Vagina (tissue), 2 donors: ENCODE measurements around the gene INKA2. TPM values are rescaled to one million over a fixed set of nuclear protein-coding genes. Genes with fewer than 3 reads are reported as not detected.

Experiments
- DNase-seq, 2 donors: peaks; one replicate each; pipeline ENCODE4 v3.0.0-alpha.2; 2017; ENCODE audit errors: extremely low spot score in 2 of 2
- H3K27ac ChIP-seq: fragments of 200-600 bp; sonication (generic); one replicate; pipeline ENCODE4 v1.5.1; 2019
- H3K27me3 ChIP-seq: fragments of 200-600 bp; sonication (generic); one replicate; pipeline ENCODE4 v1.5.1; 2019
- H3K36me3 ChIP-seq, 2 donors: fragments of 200-600 bp; sonication (generic); one replicate each; pipeline ENCODE4 v1.5.1; 2017 to 2019
- H3K4me1 ChIP-seq: fragments of 200-600 bp; sonication (generic); one replicate; pipeline ENCODE4 v1.5.1; 2019
- H3K4me3 ChIP-seq, 2 donors: fragments of 200-600 bp; sonication (generic); 1 replicate in 1 of 2; 2 replicates in 1 of 2; pipeline ENCODE4 v1.5.1; 2016 to 2019
- H3K9me3 ChIP-seq: fragments of 200-600 bp; sonication (generic); one replicate; pipeline ENCODE4 v1.5.1; 2019
- POLR2A ChIP-seq, 2 donors: fragments of 450-650 bp; IDR thresholded peaks; one replicate each; pipeline ENCODE4 v1.6.1; 2017; ENCODE audit warnings: antibody characterized with exemption in 2 of 2, mild to moderate bottlenecking in 2 of 2, moderate library complexity in 2 of 2
- POLR2AphosphoS5 ChIP-seq, 2 donors: sonication (generic); formaldehyde crosslinking; IDR thresholded peaks; one replicate each; pipeline ENCODE4 v1.9.0; 2017; ENCODE audit warnings: antibody characterized with exemption in 2 of 2, mild to moderate bottlenecking in 2 of 2, low read depth in 1 of 2; ENCODE audit not compliant: insufficient read depth in 1 of 2
- intact Hi-C: fragments of 100-400 bp; cut with DNase I; formaldehyde crosslinking; loops from one replicate; pipeline ENCODE4 v1.15.1; 2023
- total RNA-seq: library from RNA; depleted of rRNA; stranded (reverse); fragments of >200 nt; gene quantifications from one replicate; pipeline ENCODE4 v1.2.3, GENCODE V29; 2016
- TF ChIP-seq, protein P1 (sequence below), 3 experiments: fragments of 450-650 bp in 2 of 3; fragments of 200-600 bp in 1 of 3; sonication (generic) in 1 of 3; IDR thresholded peaks; one replicate each; pipeline ENCODE4 v1.5.1; 2017 to 2019; ENCODE audit warnings: antibody characterized with exemption in 3 of 3, mild to moderate bottlenecking in 2 of 3, moderate library complexity in 2 of 3

INKA2 gene
- 6.1 TPM for total RNA-seq

DNA sequence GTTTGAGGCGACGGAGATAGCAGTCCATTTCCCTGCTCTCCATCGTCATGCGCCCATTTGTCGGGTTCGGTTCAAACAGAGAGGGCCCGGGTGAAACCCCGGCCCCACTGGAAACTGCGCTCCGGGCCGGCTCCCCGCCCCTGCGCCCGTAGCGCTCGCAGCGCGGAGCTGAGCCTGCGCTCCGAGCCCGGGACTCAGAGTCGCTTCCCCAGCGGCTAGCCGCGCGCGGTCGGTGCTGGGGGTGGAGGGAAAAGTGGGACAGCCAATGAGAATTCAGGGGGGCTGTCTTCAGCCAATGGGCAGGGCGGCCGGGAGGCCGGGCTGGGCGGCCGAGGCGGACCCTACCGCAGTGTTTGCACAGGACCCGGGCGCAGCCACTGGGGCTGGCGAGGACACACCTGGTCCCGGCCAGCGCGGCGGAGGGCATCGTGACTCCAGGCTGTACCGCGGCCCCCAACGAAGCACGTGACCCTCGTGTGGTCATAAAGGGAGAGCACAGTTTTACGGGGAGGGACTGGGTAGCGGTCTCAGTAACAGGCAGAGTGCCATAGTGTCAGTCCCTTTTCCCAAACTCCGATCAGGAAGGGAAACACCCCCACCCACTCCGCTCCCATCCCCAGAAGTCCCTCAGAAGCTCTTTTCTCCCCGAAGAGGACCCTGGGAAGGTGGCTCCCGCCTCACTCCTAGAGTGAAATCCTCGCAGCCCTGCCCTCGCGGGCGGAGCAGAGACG lies at the start of gene INKA2:
TSS of gene INKA2 (minus strand) at position 202 of the 731 bp plus-strand sequence. CDS start at position 49, 153 bp downstream.
- intact Hi-C loops, result no loop called here
- TF ChIP-seq, protein P1, sequence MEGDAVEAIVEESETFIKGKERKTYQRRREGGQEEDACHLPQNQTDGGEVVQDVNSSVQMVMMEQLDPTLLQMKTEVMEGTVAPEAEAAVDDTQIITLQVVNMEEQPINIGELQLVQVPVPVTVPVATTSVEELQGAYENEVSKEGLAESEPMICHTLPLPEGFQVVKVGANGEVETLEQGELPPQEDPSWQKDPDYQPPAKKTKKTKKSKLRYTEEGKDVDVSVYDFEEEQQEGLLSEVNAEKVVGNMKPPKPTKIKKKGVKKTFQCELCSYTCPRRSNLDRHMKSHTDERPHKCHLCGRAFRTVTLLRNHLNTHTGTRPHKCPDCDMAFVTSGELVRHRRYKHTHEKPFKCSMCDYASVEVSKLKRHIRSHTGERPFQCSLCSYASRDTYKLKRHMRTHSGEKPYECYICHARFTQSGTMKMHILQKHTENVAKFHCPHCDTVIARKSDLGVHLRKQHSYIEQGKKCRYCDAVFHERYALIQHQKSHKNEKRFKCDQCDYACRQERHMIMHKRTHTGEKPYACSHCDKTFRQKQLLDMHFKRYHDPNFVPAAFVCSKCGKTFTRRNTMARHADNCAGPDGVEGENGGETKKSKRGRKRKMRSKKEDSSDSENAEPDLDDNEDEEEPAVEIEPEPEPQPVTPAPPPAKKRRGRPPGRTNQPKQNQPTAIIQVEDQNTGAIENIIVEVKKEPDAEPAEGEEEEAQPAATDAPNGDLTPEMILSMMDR (IDR thresholded peaks at IDR 0.05), result no peak
- TF ChIP-seq POLR2A (IDR thresholded peaks at IDR 0.05), result peak; percentile 18 to 77
- peak; percentile 64 to 97 for TF ChIP-seq POLR2AphosphoS5 (IDR thresholded peaks at IDR 0.05; ENCODE audit: insufficient read depth in 1 of 2, low read depth in 1 of 2)
- peak within 1 kb of the TSS; percentile 60 to 61 for H3K4me3 ChIP-seq
- H3K27ac ChIP-seq, result peak within 1 kb of the TSS; percentile 90
- H3K27me3 ChIP-seq, result no peaks in the 10 kb centered on the region
- peaks cover 38% of the 10 kb centered on the region for H3K4me1 ChIP-seq
- no peaks in the 10 kb centered on the region for H3K36me3 ChIP-seq
- no peaks in the 10 kb centered on the region for H3K9me3 ChIP-seq
- DNase-seq, result peak in 1 of 2 donors; percentile 94

DNA sequence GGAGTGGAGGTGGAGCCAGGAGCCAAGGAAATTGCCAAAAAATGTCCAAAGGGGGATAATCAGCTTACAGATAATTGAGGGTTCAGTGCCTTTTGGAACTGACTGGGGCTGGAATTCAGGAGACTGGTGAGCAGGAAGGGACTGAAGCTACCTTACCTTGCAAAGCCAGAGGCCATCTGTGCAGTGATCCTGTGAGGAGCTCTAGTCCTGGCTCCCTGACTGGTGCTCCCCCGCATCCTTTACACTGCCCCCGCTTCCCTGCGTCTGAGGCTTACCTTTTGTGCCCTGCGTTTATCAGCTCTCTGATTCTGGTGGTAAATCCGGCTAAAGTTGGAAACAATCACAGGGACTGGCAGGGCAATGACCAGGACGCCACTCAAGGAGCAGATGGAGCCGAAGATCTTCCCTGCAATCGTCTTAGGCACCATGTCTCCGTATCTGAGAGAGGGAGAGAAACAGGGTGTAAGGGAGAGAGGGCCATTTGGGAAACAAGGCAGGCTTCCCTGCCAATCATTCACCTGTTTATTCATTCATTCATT lies 47.5 kb upstream of the INKA2 start:
- Histone ChIP-seq H3K4me3 (no peak overlapping the region), H3K27me3 (no peaks in the 10 kb centered on the region), H3K27ac (no peak overlapping the region), H3K4me1 (peaks cover 6% of the 10 kb centered on the region), H3K9me3 (no peaks in the 10 kb centered on the region), H3K36me3 (no peaks in the 10 kb centered on the region)
- intact Hi-C loops, result no loop called here
- DNase-seq, result peak in 1 of 2 donors; percentile 76
- TF ChIP-seq, protein P1 (IDR thresholded peaks at IDR 0.05), result no peak
- no peak for TF ChIP-seq POLR2AphosphoS5 (IDR thresholded peaks at IDR 0.05; ENCODE audit: insufficient read depth in 1 of 2, low read depth in 1 of 2)
- TF ChIP-seq POLR2A (IDR thresholded peaks at IDR 0.05), result no peak

DNA sequence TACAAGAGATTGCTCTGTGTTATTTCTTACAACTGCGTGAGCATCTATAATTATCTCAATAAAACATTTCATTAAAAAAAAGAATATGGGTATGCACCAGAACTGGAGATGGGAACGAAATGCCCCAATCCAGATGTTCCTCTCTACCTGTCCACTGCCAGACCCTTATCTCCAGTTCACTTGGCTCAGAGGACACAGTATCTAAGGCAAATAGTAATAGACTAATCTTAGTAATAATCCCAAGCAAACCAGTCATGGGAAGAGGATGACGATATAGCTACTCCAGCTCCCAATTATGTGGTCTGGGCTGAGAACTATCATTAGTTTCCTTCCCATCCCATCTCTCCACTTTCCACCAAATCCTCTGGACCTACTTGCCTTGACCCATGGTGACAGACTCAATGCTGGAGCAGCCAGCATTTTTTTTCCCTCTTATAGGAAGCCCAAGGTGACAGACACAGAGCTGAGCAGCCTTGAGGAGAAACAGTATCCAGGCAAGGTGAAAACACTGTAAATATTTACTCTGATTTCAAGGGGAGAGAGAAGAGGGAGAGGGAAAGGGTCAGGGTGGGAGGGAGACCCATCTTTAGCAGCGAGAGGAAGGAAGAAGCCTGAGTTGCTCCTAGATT lies 45.2 kb upstream of the INKA2 start:
- TF ChIP-seq POLR2A (IDR thresholded peaks at IDR 0.05), result no peak
- no peak for TF ChIP-seq POLR2AphosphoS5 (IDR thresholded peaks at IDR 0.05; ENCODE audit: insufficient read depth in 1 of 2, low read depth in 1 of 2)
- TF ChIP-seq, protein P1 (IDR thresholded peaks at IDR 0.05), result no peak
- no peaks in the 10 kb centered on the region for H3K36me3 ChIP-seq
- H3K4me3 ChIP-seq, result no peak overlapping the region
- H3K4me1 ChIP-seq, result peaks cover 6% of the 10 kb centered on the region
- no peak overlapping the region for H3K27ac ChIP-seq
- DNase-seq, result no peak
- intact Hi-C loops, result no loop called here
- H3K27me3 ChIP-seq, result no peaks in the 10 kb centered on the region
- H3K9me3 ChIP-seq, result no peaks in the 10 kb centered on the region

DNA sequence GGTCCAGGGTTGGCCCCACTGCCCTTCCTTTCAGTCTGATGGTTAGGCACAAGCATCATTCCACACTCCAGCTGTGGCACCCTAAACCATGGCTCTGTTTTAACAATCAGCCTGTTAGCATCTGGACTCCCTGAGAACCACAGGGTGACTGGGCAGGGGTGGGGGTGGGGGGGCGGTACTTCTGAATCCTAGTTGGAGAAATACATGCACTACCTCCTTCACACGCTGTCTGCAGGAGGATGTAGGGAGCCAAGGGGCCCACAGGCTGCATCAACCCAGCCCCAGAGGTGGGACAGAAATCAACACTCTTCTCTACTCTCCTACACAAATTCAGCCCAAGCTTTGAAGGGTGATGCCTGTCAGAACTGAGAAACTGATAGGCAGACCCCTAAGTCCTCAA lies 40.4 kb upstream of the INKA2 start:
- intact Hi-C loops, result no loop called here
- TF ChIP-seq POLR2AphosphoS5 (IDR thresholded peaks at IDR 0.05; ENCODE audit: insufficient read depth in 1 of 2, low read depth in 1 of 2), result no peak
- TF ChIP-seq POLR2A (IDR thresholded peaks at IDR 0.05), result no peak
- TF ChIP-seq, protein P1 (IDR thresholded peaks at IDR 0.05), result no peak
- no peaks in the 10 kb centered on the region for H3K36me3 ChIP-seq
- H3K27ac ChIP-seq, result no peak overlapping the region
- H3K4me3 ChIP-seq, result no peak overlapping the region
- no peaks in the 10 kb centered on the region for H3K4me1 ChIP-seq
- peak in 1 of 2 donors; percentile 74 for DNase-seq
- no peaks in the 10 kb centered on the region for H3K27me3 ChIP-seq
- H3K9me3 ChIP-seq, result no peaks in the 10 kb centered on the region
